Adrenal gland (tissue), 12 donors: ENCODE measurements around the gene GATAD2A. TPM values are rescaled to one million over a fixed set of nuclear protein-coding genes. Genes with fewer than 3 reads are reported as not detected.

Experiments used
- DNase-seq, 7 donors: peaks; one replicate each; pipeline ENCODE4 v3.0.0-alpha.2; 2019 to 2020
- H3K27ac ChIP-seq, 5 donors: fragments of 200-600 bp; sonication (generic) in 4 of 5; 1 replicate in 3 of 5; 2 replicates in 2 of 5; pipeline versions ENCODE4 v1.5.1 to v1.8.0; 2016 to 2020; ENCODE audit warnings: mild to moderate bottlenecking in 1 of 5
- H3K27me3 ChIP-seq: fragments of 200-600 bp; 2 replicates; pipeline ENCODE4 v1.8.0; 2021
- H3K36me3 ChIP-seq, 2 donors: fragments of 200-600 bp; replicated peaks in 1 of 2; 1 replicate in 1 of 2; 2 replicates in 1 of 2; pipeline versions ENCODE4 v1.5.1 to v1.8.0; 2018 to 2022
- H3K4me1 ChIP-seq, 2 donors: fragments of 200-600 bp; replicated peaks in 1 of 2; 1 replicate in 1 of 2; 2 replicates in 1 of 2; pipeline versions ENCODE4 v1.5.1 to v1.8.0; 2018 to 2021
- H3K4me3 ChIP-seq, 4 donors: fragments of 200-600 bp; sonication (generic) in 3 of 4; one replicate each; pipeline ENCODE4 v1.5.1; 2016 to 2018
- H3K9me3 ChIP-seq, 3 donors: fragments of 200-600 bp; sonication (generic) in 1 of 3; replicated peaks in 1 of 3; 1 replicate in 2 of 3; 2 replicates in 1 of 3; pipeline versions ENCODE4 v1.5.1 to v1.8.0; 2016 to 2021
- POLR2A ChIP-seq, 2 donors: fragments of 450-650 bp; IDR thresholded peaks; one replicate each; pipeline ENCODE4 v1.6.1; 2017; ENCODE audit warnings: antibody characterized with exemption in 2 of 2, mild to moderate bottlenecking in 2 of 2, moderate library complexity in 1 of 2
- WGBS, 4 donors: extraction: QIAGEN DNeasy Blood & Tissue Kit in 2 of 4; methylation state at CpG; one replicate each; pipeline versions ENCODE4 v1.1.5 to v1.1.7; 2013 to 2017; 5-methylcytosine and 5-hydroxymethylcytosine counted together
- intact Hi-C, 2 donors: fragments of 100-400 bp; cut with DNase I; formaldehyde crosslinking; loops; one replicate each; pipeline versions ENCODE4 v1.14.1 to v1.15.0; 2022 to 2023
- polyA plus RNA-seq, 3 donors: library from polyadenylated mRNA; stranded (reverse); fragments of 200-250 nt in 2 of 3; fragments of 350-450 nt in 1 of 3; fragmentation: Illumina TruSeq in 1 of 3; extraction: RNeasy Lipid Tissue Mini Kit (QIAGEN cat#74804) in 1 of 3; gene quantifications; one replicate each; pipeline ENCODE4 v1.2.3, GENCODE V29; 2013 to 2014
- total RNA-seq, 9 donors: library from RNA; depleted of rRNA in 4 of 9; stranded (reverse); fragments of >200 nt in 4 of 9; fragments of 120-200 nt in 1 of 9; fragmentation: NEBNext Ultra II Directional in 1 of 9; extraction: Animal tissue kit (Norgen Biotek cat#: 25700) in 1 of 9; gene quantifications; one replicate each; pipeline versions ENCODE4 v1.1.0 to v1.2.4, GENCODE V29; 2013 to 2023
- TF ChIP-seq, protein P1 (sequence below), 6 experiments: fragments of 450-650 bp in 4 of 6; fragments of 200-600 bp in 2 of 6; sonication (generic) in 1 of 6; IDR thresholded peaks; 1 replicate in 5 of 6; 2 replicates in 1 of 6; pipeline versions ENCODE4 v1.5.1 to v1.8.0; 2016 to 2021; ENCODE audit warnings: antibody characterized with exemption in 6 of 6, mild to moderate bottlenecking in 2 of 6, moderate library complexity in 1 of 6
- donor health status: healthy with polysubstance abuse.
- donor health status: Bipolar disorder and iron deficiency.
- donor health status: DM: yes; HTN: yes; CAD: no.
- donor health status: DM: no; HTN: no; CAD: no.
- donor health status: DM: no; HTN: no; CAD: no.
- donor health status: DM: yes; HTN: yes; CAD: no.

Gene GATAD2A
- total and polyA plus RNA-seq, 12 donors = 17.0 to 125 (median 61.9) TPM

DNA sequence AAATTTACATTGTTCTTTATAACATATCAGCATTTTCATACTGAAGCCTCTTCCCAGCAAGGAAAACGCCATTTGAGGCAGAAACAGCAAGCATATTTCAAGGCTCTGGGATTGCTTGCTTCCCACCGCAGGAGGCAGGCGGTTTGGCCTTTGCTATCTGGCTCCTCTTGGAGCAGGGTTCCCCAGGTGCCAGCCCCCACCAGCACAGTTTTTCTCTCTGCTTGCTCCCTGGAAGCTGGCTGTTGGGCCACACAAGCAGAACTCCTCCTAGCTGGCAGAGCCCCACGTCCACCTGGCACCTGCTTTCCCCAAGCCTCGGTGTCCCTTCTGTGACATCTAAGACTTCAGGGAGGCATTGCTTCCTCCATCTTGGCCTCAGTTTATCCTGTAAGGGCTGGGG is 16.7 kb downstream of the GATAD2A start:
- no peak overlapping the region for H3K27ac ChIP-seq
- 79 to 98% (median 89%) methylated on average over 5 of the region's 5 CpGs for WGBS, 4 donors
- intact Hi-C loops = no loop called here
- TF ChIP-seq POLR2A (IDR thresholded peaks at IDR 0.05) = no peak
- TF ChIP-seq, protein P1, sequence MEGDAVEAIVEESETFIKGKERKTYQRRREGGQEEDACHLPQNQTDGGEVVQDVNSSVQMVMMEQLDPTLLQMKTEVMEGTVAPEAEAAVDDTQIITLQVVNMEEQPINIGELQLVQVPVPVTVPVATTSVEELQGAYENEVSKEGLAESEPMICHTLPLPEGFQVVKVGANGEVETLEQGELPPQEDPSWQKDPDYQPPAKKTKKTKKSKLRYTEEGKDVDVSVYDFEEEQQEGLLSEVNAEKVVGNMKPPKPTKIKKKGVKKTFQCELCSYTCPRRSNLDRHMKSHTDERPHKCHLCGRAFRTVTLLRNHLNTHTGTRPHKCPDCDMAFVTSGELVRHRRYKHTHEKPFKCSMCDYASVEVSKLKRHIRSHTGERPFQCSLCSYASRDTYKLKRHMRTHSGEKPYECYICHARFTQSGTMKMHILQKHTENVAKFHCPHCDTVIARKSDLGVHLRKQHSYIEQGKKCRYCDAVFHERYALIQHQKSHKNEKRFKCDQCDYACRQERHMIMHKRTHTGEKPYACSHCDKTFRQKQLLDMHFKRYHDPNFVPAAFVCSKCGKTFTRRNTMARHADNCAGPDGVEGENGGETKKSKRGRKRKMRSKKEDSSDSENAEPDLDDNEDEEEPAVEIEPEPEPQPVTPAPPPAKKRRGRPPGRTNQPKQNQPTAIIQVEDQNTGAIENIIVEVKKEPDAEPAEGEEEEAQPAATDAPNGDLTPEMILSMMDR (IDR thresholded peaks at IDR 0.05) = no peak
- H3K9me3 ChIP-seq = no peaks in the 10 kb centered on the region
- peaks cover 7 to 28% of the 10 kb centered on the region in 2 donors for H3K4me1 ChIP-seq
- H3K4me3 ChIP-seq = no peak overlapping the region
- H3K27me3 ChIP-seq = no peaks in the 10 kb centered on the region
- no peaks in the 10 kb centered on the region for H3K36me3 ChIP-seq
- DNase-seq = no peak

DNA sequence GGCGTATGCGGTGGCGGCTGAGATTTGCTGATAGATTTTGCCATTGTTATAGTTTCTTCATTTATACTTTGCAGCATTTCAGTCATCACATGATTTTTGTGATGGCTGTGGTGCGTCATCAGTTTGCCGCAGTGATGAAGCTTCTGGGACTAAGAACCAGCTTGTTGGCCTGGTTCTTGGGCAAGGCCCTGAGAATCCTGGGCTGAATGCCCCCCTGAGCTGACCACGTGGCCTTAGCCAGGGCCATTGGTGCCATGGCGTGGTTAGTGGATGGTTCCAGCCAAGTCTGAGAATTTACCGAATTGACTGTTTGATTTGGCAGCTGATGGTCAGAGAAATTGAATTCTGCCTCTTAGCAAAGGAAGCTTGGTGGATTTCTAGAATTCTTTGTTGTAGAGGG is 17.8 kb downstream of the GATAD2A start:
- no peak overlapping the region for H3K27ac ChIP-seq
- H3K4me3 ChIP-seq = no peak overlapping the region
- WGBS, 4 donors = 80 to 86% (median 83%) methylated on average over 7 to 8 of the region's 8 CpGs
- H3K27me3 ChIP-seq = no peaks in the 10 kb centered on the region
- H3K36me3 ChIP-seq = no peaks in the 10 kb centered on the region
- intact Hi-C loops = no loop called here
- DNase-seq = no peak
- peaks cover 0 to 16% of the 10 kb centered on the region in 2 donors for H3K4me1 ChIP-seq
- TF ChIP-seq POLR2A (IDR thresholded peaks at IDR 0.05) = no peak
- TF ChIP-seq, protein P1 (IDR thresholded peaks at IDR 0.05) = no peak
- H3K9me3 ChIP-seq = no peaks in the 10 kb centered on the region

DNA sequence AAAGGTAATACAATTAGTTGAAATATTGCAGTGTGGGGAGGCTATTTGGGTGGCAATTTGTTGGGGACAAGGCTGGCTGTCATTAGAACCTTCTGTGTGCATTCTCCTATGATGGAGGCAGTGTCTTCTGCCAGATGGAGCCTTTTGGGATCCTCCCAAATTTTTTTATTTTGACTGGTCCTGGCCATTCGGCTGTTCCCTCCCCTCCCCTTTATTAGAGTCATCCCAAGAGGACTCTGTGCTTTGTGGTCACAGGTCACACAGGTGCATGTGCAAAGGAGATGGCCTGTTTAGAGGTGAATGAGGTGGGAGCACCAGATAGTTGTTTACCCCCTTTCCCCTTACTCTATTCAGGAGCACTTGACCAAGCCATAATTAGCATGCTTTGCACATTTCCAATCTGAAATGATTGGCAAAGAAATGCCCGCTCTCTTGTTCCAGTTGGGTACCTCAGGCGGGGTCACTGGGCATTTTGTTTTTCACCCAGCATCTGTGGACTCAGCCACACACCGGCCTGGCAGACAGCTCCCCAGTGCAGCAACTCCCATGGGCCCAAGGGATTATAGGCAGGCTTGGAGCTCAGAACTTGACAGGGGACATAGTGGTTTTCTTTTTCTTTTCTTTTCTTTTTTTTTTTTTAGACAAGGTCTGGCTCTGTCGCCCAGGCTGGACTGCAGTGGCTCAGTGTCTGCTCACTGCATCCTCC is 19.8 kb downstream of the GATAD2A start:
- 74 to 84% (median 80%) methylated on average over 5 of the region's 5 CpGs for WGBS, 4 donors
- Histone ChIP-seq H3K4me3 (no peak overlapping the region), H3K27me3 (no peaks in the 10 kb centered on the region), H3K27ac (no peak overlapping the region), H3K36me3 (no peaks in the 10 kb centered on the region), H3K4me1 (peaks cover 0 to 10% of the 10 kb centered on the region in 2 donors), H3K9me3 (no peaks in the 10 kb centered on the region)
- intact Hi-C loops = no loop called here
- TF ChIP-seq, protein P1 (IDR thresholded peaks at IDR 0.05) = no peak
- TF ChIP-seq POLR2A (IDR thresholded peaks at IDR 0.05) = no peak
- no peak for DNase-seq

DNA sequence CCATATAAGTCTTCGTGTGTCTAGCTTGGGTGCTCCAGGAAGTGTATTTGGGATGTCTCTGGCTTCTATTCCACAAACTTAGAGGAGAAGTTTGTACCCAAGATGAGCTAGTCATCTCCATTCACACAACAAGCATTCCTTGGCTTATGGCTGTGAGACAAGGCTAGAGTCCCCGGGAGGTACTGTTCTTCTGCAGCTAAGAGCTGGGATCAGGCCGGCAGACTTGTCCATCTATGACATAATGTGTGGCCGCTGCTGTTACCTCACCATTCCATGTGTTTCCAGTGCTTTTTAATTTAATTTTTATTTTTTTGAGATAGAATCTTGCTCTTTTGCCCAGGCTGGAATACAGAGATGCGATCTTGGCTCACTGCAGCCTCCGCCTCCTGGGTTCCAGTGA is 20.7 kb downstream of the GATAD2A start:
- Histone ChIP-seq H3K36me3 (no peaks in the 10 kb centered on the region), H3K27me3 (no peaks in the 10 kb centered on the region), H3K4me3 (no peak overlapping the region), H3K9me3 (no peaks in the 10 kb centered on the region), H3K4me1 (peaks cover 0 to 5% of the 10 kb centered on the region in 2 donors), H3K27ac (no peak overlapping the region)
- WGBS, 4 donors = 84 to 94% (median 91%) methylated on average over 6 of the region's 6 CpGs
- no peak for DNase-seq
- TF ChIP-seq, protein P1 (IDR thresholded peaks at IDR 0.05) = no peak
- TF ChIP-seq POLR2A (IDR thresholded peaks at IDR 0.05) = no peak
- intact Hi-C loops = no loop called here
